Osteocyte (in vitro differentiated cells): Measurements from ENCODE around the gene ZNF787. TPM values are rescaled to one million over a fixed set of nuclear protein-coding genes. Genes with fewer than 3 reads are reported as not detected.
A peak's percentile ranks its signal among the peaks of the same experiment; 100 is the strongest.

ENCODE experiments used
- DNase-seq: peaks from one replicate; pipeline ENCODE4 v3.0.0; 2021; ENCODE audit warnings: mixed read lengths; ENCODE audit not compliant: unreplicated experiment; ENCODE audit errors: extremely low spot score
- H3K27ac Mint-ChIP-seq: one replicate; pipeline ENCODE4 v1.8.0; 2021; ENCODE audit warnings: mild to moderate bottlenecking, mixed read lengths; ENCODE audit not compliant: unreplicated experiment
- H3K27me3 Mint-ChIP-seq: one replicate; pipeline ENCODE4 v1.8.0; 2021; ENCODE audit warnings: mixed read lengths; ENCODE audit not compliant: unreplicated experiment
- H3K36me3 Mint-ChIP-seq: one replicate; pipeline ENCODE4 v1.8.0; 2021; ENCODE audit warnings: mixed read lengths; ENCODE audit not compliant: unreplicated experiment
- H3K4me1 Mint-ChIP-seq: one replicate; pipeline ENCODE4 v1.8.0; 2021; ENCODE audit warnings: mixed read lengths; ENCODE audit not compliant: unreplicated experiment
- H3K4me3 Mint-ChIP-seq: one replicate; pipeline ENCODE4 v1.8.0; 2021; ENCODE audit warnings: mild to moderate bottlenecking, moderate library complexity, mixed read lengths; ENCODE audit not compliant: unreplicated experiment
- H3K9me3 Mint-ChIP-seq: one replicate; pipeline ENCODE4 v1.8.0; 2021; ENCODE audit warnings: mixed read lengths; ENCODE audit not compliant: unreplicated experiment
- total RNA-seq: library from RNA; stranded (reverse); gene quantifications from 2 replicates; pipeline ENCODE4 v1.2.1, GENCODE V29; 2021
- TF ChIP-seq, protein P1 (sequence below): fragments of 200-600 bp; sonication (generic); IDR thresholded peaks from 2 replicates; pipeline ENCODE4 v1.5.0; 2021; ENCODE audit warnings: antibody characterized with exemption, mild to moderate bottlenecking, moderate library complexity

ZNF787 gene
- total RNA-seq, 1 donor from 2014 or later, result 27.8 TPM

- Mint-ChIP-seq H3K4me3 (no peak overlapping the region), H3K27me3 (no peaks in the 10 kb centered on the region), H3K9me3 (peaks cover 10% of the 10 kb centered on the region), H3K4me1 (peaks cover 10% of the 10 kb centered on the region), H3K27ac (no peak overlapping the region), H3K36me3 (peaks cover 23% of the 10 kb centered on the region)
- TF ChIP-seq, protein P1, sequence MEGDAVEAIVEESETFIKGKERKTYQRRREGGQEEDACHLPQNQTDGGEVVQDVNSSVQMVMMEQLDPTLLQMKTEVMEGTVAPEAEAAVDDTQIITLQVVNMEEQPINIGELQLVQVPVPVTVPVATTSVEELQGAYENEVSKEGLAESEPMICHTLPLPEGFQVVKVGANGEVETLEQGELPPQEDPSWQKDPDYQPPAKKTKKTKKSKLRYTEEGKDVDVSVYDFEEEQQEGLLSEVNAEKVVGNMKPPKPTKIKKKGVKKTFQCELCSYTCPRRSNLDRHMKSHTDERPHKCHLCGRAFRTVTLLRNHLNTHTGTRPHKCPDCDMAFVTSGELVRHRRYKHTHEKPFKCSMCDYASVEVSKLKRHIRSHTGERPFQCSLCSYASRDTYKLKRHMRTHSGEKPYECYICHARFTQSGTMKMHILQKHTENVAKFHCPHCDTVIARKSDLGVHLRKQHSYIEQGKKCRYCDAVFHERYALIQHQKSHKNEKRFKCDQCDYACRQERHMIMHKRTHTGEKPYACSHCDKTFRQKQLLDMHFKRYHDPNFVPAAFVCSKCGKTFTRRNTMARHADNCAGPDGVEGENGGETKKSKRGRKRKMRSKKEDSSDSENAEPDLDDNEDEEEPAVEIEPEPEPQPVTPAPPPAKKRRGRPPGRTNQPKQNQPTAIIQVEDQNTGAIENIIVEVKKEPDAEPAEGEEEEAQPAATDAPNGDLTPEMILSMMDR, result no peak
- DNase-seq, result no peak
Observed at GRCh38 chr19:56096665-56097064, 24.4 kb downstream of the ZNF787 start.

DNA sequence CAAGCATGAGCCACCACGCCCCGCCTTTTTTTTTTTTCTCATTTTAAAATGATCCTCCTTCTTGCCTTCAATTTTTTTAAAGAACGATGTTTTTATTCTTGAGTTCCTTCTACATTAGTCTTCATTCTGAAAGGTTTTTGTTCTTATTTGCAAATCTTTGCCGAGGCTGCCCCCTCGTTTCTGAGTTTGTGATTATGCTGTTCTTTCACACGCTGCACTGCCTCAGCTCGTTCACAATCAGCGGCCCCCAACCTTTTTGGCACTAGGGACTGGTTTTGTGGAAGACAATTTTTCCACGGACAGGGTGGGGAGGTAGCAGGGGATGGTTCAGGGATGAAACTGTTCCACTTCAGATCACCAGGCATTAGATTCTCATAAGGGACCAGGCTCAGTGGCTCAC, 26.6 kb downstream of the ZNF787 start:
- peaks cover 10% of the 10 kb centered on the region for H3K9me3 Mint-ChIP-seq
- peaks cover 21% of the 10 kb centered on the region for H3K4me1 Mint-ChIP-seq
- peaks cover 19% of the 10 kb centered on the region for H3K36me3 Mint-ChIP-seq
- no peaks in the 10 kb centered on the region for H3K27me3 Mint-ChIP-seq
- TF ChIP-seq, protein P1, result no peak
- H3K27ac Mint-ChIP-seq, result no peak overlapping the region
- no peak for DNase-seq
- no peak overlapping the region for H3K4me3 Mint-ChIP-seq

GRCh38 chr19:56092685-56093631, 28.1 kb downstream of the ZNF787 start:
- Mint-ChIP-seq H3K9me3 (peaks cover 10% of the 10 kb centered on the region), H3K4me3 (no peak overlapping the region), H3K4me1 (peaks cover 21% of the 10 kb centered on the region), H3K36me3 (peaks cover 21% of the 10 kb centered on the region), H3K27ac (no peak overlapping the region), H3K27me3 (no peaks in the 10 kb centered on the region)
- no peak for DNase-seq
- TF ChIP-seq, protein P1, result no peak

GRCh38 chr19:56091751-56092546, 29.1 kb downstream of the ZNF787 start:
- Mint-ChIP-seq H3K27ac (peak overlapping the region; percentile 81), H3K4me1 (peaks cover 21% of the 10 kb centered on the region), H3K36me3 (peaks cover 21% of the 10 kb centered on the region), H3K4me3 (no peak overlapping the region), H3K9me3 (peaks cover 10% of the 10 kb centered on the region), H3K27me3 (no peaks in the 10 kb centered on the region)
- TF ChIP-seq, protein P1, result no peak
- no peak for DNase-seq

DNA sequence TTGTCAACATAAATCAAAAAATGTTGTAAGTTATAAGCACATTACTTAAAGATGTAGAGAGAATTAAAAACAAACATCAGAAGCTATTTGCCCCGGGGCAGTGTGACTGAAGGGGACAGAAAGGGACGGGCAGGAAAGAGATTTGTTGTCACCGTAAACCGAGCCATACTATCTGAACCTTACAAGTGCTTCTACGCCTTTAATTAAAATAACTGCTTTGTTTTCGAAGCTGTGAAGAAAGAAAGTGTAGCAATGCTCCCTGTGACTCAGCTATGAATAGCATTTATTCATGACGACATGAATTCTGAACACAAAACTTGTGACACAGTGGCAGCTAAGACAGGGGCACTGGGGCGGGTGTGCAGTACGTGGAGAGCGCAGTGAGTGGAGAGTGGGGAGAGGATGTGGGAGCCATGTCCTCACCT, 30.0 kb downstream of the ZNF787 start:
- Mint-ChIP-seq H3K27me3 (no peaks in the 10 kb centered on the region), H3K4me3 (no peak overlapping the region), H3K4me1 (peaks cover 21% of the 10 kb centered on the region), H3K9me3 (peaks cover 10% of the 10 kb centered on the region), H3K27ac (peak overlapping the region; percentile 81), H3K36me3 (peaks cover 21% of the 10 kb centered on the region)
- TF ChIP-seq, protein P1, result no peak
- DNase-seq, result no peak
